ENCODE results near the gene RXFP3.

RXFP3 gene

GRCh38 chr5:33984671-33985124, 48.5 kb downstream of the RXFP3 start, which contains the start of gene SLC45A2:
Gene SLC45A2 (minus strand): TSS chr5:33984693. CDS start chr5:33984583, 110 bp downstream.
- no peak for DNase-seq

- DNase-seq = no peak
These were observed 49.3 kb downstream of the RXFP3 start for GRCh38 chr5:33985447-33985846.
